Stimulated activated naive CD8-positive, alpha-beta T cell treated with anti-CD3 and anti-CD28 coated beads, Interleukin-15, Interleukin-2, amounts not matched to agents 100 ng/mL and 50 ng/mL, for 24 hours (primary cell): Measurements from ENCODE around the gene TNNI2.

Experiments
- H3K27ac Mint-ChIP-seq: one replicate; pipeline ENCODE4 v1.8.0; 2021; ENCODE audit warnings: mild to moderate bottlenecking, mixed read lengths
- H3K27me3 Mint-ChIP-seq: one replicate; pipeline ENCODE4 v1.8.0; 2021; ENCODE audit warnings: mixed read lengths
- H3K36me3 Mint-ChIP-seq: one replicate; pipeline ENCODE4 v1.8.0; 2021; ENCODE audit warnings: low read depth, mixed read lengths
- H3K4me1 Mint-ChIP-seq: one replicate; pipeline ENCODE4 v1.8.0; 2021; ENCODE audit warnings: low read depth, mixed read lengths
- H3K4me3 Mint-ChIP-seq: one replicate; pipeline ENCODE4 v1.8.0; 2021; ENCODE audit warnings: mild to moderate bottlenecking, mixed read lengths
- H3K9me3 Mint-ChIP-seq: one replicate; pipeline ENCODE4 v1.8.0; 2021; ENCODE audit warnings: mixed read lengths

Gene TNNI2

DNA sequence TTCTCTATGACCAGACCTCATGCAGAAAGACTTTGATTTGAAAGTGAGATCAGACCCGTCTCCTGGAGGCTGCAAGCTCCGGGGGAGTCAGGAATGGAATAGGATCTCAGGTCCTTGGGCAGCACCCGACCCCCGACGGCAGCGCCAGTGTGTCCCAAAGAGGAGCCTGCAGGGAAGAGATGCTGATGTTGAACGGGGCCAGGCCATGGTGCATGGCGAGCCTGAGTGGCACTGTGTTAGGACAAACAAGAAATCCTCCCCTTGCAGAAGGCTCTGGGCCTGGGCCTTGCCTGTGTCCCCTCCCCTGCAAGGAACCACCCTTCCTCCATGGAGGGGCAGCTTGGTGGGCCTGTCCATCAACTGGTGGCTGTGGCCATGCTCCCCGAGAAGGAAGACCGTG is 24.1 kb upstream of the TNNI2 start:
- H3K36me3 Mint-ChIP-seq: no peaks in the 10 kb centered on the region
- no peaks in the 10 kb centered on the region for H3K9me3 Mint-ChIP-seq
- H3K4me1 Mint-ChIP-seq: no peaks in the 10 kb centered on the region
- peaks cover 3% of the 10 kb centered on the region for H3K27me3 Mint-ChIP-seq
- no peak overlapping the region for H3K4me3 Mint-ChIP-seq
- H3K27ac Mint-ChIP-seq: no peak overlapping the region

DNA sequence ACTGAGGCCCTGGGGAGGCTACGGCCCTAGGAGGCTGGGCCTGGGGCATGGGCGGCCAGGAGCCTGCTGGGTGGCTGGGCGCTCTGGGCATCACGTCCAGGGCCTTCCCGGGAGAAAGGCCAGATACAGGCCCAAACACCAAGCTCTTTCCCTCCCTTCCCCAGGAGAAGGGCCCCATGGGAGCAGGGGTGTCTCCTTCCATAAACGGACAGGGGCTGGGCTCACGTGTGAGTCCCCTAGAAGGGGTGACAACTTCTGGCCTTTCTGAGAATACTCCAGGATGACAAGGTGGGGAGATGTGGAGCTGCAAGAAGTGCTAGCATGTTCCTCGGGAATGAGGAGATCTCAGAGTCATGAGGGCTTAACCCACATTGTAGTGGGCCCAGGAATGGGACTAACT is 23.5 kb upstream of the TNNI2 start:
- no peaks in the 10 kb centered on the region for H3K9me3 Mint-ChIP-seq
- no peaks in the 10 kb centered on the region for H3K36me3 Mint-ChIP-seq
- H3K27ac Mint-ChIP-seq: no peak overlapping the region
- no peaks in the 10 kb centered on the region for H3K4me1 Mint-ChIP-seq
- H3K4me3 Mint-ChIP-seq: no peak overlapping the region
- H3K27me3 Mint-ChIP-seq: peaks cover 6% of the 10 kb centered on the region

DNA sequence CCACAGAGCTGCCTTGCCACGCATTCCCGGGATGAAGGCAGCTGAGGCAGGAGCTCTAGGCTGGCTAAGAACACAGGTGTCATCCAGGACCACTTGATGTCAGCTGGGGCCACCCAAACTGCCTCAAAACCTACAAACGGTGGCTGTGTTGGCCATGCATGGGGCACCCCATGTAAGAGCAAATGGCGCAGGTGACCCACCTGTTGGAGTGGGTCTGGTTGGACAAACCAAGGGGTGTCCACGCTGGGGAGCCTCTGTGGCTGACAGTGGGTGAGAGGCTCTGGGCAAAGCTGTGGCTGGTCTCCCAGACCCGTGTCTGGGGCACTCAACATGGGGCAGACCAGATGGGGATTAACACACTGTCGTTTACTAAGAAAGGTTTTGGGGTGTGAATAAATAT is 23.0 kb upstream of the TNNI2 start:
- Mint-ChIP-seq H3K9me3 (no peaks in the 10 kb centered on the region), H3K4me1 (no peaks in the 10 kb centered on the region), H3K27ac (no peak overlapping the region), H3K27me3 (peaks cover 8% of the 10 kb centered on the region), H3K36me3 (no peaks in the 10 kb centered on the region), H3K4me3 (no peak overlapping the region)

DNA sequence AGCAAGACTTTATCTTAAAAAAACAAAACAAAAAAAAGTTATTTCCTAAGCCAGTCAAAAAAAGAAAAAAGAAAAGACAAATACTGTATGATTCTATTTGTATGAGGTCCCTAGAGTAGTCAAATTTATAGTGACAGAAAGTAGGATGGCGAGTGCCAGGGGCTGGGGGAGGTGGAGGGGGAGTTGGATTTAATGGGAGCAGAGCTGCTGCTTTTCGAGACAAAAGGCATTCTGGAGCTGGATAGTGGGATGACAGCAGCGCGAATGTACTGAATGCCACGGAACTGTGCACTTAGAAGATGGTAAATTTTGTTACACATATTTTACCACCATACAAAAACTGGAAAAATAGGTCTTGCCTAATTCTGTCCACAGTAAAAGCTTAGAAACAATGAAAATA is 21.8 kb upstream of the TNNI2 start:
- Mint-ChIP-seq H3K36me3 (no peaks in the 10 kb centered on the region), H3K4me3 (no peak overlapping the region), H3K27me3 (peaks cover 8% of the 10 kb centered on the region), H3K4me1 (no peaks in the 10 kb centered on the region), H3K9me3 (no peaks in the 10 kb centered on the region), H3K27ac (no peak overlapping the region)

DNA sequence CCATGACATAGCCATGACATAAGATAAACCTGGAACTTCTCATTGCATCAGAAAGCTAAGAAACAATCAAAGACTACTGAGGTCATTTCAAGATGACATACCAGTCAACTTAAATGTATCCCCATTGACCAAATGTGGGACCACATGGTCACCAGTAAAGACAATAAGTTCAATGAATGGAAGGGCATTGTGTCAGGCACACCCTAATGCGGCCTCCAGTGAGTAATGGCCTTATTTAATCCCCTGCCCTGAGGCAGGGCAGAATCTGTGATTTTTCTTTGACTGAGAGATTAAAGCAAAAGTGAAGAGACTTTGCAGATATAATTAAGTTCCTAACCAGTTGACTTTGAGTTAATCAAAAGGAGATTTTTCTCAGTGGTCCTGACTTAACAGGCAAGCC is 21.3 kb upstream of the TNNI2 start:
- Mint-ChIP-seq H3K27ac (no peak overlapping the region), H3K4me3 (no peak overlapping the region), H3K4me1 (no peaks in the 10 kb centered on the region), H3K9me3 (no peaks in the 10 kb centered on the region), H3K27me3 (peaks cover 4% of the 10 kb centered on the region), H3K36me3 (no peaks in the 10 kb centered on the region)

DNA sequence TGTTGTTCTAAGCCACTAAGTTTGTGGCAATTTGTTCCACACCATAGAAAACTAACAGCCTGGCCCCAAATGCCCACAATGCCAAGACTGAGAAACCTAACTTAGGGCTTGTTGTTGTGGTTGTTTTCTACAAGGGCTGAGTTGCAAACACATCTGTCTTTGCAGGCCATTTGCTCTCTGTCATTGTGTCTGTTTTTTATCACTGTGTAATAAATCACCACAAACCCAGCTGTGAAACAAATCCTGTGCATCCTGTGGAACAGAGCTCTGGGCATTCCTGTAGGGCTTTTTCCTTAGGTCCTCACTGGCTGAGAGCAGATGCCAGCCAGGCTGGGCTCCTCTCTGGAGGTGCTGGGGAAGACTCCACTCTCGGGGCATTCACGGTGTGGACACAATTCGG is 19.7 kb upstream of the TNNI2 start:
- Mint-ChIP-seq H3K4me3 (no peak overlapping the region), H3K4me1 (no peaks in the 10 kb centered on the region), H3K27me3 (peaks cover 4% of the 10 kb centered on the region), H3K27ac (no peak overlapping the region), H3K36me3 (no peaks in the 10 kb centered on the region), H3K9me3 (no peaks in the 10 kb centered on the region)

DNA sequence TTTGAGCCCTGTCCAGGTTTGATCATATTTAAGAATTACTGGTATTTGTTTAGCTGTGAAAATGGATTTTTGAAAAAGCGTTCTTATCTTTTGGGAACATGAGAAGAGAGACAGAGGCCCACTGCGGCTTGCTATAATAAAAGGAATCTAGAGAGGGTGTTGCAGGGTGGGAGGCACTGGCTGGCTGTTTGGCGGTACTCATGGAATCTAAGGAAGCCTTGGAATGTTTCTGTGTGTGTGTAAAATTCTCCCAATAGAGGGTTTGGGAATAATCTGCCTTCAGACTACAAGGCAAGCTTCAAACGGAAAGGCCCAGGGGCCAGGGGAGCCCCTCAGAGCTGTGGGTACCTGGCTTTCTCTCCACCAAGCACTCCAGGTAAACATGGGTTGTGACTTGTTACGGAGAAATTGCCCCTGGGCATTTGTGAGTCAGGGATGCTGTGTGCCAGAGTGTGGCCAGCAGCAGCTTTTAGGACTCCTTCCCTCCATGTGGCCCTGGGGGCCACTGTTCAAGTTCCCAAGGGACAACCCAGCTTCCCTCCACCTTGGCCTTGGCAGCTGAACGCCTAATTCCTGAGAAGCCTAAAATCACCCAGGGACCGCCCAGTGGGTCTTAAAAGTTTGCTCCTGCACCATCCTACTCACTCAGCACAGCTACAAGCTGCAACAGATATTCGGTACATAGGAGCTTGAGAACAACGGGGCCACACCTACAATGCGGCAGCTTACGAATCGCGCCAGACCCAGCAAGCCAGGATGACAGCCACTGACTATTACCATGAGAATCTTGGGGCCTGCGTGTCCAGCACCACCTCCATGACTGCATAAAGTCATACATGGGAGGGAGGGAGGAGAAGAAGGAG is 18.1 kb upstream of the TNNI2 start:
- Mint-ChIP-seq H3K36me3 (no peaks in the 10 kb centered on the region), H3K9me3 (no peaks in the 10 kb centered on the region), H3K27ac (no peak overlapping the region), H3K4me1 (no peaks in the 10 kb centered on the region), H3K4me3 (no peak overlapping the region), H3K27me3 (peaks cover 4% of the 10 kb centered on the region)

DNA sequence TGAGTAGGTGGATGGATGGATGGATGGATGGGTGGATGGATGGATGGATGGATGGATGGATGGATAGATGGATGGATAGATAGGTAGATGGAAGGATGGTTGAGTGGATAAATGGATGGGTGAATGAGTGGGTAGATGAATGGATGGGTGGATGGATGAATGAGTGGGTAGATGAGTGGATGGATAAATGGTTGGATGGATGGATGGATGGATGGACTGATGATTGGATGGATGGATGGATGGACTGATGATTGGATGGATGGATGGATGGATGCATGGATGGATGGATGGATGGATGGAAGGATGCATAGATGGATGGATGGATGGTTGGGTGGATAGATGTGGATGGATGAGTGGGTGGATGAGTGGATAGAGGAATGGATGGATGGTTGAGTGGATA is 17.2 kb upstream of the TNNI2 start:
- Mint-ChIP-seq H3K4me3 (no peak overlapping the region), H3K27me3 (peaks cover 4% of the 10 kb centered on the region), H3K9me3 (no peaks in the 10 kb centered on the region)

DNA sequence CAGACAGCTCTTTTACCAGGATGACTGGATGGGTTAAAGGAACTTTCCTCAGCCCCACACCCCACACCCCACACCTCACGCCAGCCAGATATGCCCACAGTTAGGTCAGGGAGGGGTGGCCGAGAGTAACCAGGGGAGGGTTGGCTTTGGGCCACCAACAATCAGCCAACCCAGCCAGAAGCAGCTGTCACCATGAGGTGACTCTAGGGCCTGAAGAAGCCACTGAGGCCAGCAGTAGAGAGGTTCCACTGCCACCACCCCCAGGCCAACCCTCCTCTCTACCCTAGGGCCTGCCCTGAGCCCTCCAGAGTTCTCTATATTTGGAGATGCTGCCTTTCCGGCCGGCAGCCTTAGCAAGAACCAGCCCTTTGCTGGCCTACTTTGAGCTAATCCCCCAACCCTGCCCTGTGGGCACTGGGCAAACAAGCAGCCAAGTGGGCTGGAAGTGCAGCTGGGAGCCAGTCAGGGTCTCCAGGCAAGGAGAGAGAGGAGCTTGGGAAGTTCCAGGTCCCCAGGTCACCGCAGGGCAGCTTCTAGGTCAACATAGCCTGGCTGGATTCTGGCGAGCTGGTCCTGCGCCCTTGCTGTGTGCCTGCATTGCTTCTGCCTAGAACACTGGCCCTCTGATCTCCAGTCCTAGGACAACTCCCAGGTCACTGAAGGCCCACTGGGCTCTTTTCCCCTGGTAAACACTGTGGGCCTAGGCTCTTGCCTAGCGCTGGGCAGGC is 16.0 kb upstream of the TNNI2 start:
- H3K9me3 Mint-ChIP-seq: no peaks in the 10 kb centered on the region
- H3K36me3 Mint-ChIP-seq: no peaks in the 10 kb centered on the region
- no peaks in the 10 kb centered on the region for H3K4me1 Mint-ChIP-seq
- H3K27me3 Mint-ChIP-seq: peaks cover 4% of the 10 kb centered on the region
- H3K4me3 Mint-ChIP-seq: no peak overlapping the region
- H3K27ac Mint-ChIP-seq: no peak overlapping the region

More for the DNA sequence above, 17.2 kb upstream of the TNNI2 start:
- H3K36me3 Mint-ChIP-seq: no peaks in the 10 kb centered on the region
- H3K27ac Mint-ChIP-seq: no peak overlapping the region
- no peaks in the 10 kb centered on the region for H3K4me1 Mint-ChIP-seq

DNA sequence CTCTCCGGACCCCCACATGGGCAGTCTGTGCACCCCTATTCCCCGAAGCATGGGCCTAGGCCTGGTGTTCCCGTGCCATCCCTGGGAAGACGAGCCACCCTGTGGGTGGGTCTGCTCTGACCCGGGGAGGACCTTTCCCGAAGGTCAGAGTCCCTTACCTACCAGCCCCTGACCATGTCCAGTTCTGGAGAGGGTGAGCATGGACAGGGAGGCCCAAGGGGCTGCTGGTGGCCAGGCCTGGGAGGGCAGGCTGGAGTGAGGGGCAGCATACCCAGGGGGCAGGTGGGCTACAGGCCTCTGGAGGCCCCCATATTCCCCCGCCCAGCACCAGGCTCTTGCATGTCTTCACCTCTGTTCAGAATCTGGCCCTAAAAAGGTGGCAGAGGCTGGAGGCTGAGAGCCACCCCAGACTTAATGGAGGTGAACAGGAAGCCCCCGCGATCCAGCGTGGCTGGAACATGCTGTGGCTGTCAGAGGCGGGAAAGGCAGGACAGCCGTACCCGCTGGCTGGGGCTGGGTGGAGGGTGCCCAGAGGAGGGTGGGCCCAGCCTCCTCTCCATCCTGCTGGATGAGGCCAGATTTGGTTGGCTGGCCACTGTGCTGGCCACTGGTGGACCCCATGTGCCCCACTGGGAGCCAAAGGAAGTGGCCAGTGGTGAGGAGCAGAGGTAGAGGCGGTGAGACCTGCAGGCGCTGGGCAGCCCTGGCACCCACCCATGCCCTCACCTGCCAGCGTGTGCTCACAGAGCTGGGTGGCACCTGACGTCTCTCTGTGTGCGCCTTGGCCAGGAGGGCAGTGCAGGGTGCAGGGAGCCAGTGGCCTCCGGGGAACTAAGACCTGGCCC is 15.2 kb upstream of the TNNI2 start:
- H3K27ac Mint-ChIP-seq: no peak overlapping the region
- H3K4me3 Mint-ChIP-seq: no peak overlapping the region
- H3K27me3 Mint-ChIP-seq: peaks cover 4% of the 10 kb centered on the region
- no peaks in the 10 kb centered on the region for H3K9me3 Mint-ChIP-seq
- H3K4me1 Mint-ChIP-seq: no peaks in the 10 kb centered on the region
- no peaks in the 10 kb centered on the region for H3K36me3 Mint-ChIP-seq

DNA sequence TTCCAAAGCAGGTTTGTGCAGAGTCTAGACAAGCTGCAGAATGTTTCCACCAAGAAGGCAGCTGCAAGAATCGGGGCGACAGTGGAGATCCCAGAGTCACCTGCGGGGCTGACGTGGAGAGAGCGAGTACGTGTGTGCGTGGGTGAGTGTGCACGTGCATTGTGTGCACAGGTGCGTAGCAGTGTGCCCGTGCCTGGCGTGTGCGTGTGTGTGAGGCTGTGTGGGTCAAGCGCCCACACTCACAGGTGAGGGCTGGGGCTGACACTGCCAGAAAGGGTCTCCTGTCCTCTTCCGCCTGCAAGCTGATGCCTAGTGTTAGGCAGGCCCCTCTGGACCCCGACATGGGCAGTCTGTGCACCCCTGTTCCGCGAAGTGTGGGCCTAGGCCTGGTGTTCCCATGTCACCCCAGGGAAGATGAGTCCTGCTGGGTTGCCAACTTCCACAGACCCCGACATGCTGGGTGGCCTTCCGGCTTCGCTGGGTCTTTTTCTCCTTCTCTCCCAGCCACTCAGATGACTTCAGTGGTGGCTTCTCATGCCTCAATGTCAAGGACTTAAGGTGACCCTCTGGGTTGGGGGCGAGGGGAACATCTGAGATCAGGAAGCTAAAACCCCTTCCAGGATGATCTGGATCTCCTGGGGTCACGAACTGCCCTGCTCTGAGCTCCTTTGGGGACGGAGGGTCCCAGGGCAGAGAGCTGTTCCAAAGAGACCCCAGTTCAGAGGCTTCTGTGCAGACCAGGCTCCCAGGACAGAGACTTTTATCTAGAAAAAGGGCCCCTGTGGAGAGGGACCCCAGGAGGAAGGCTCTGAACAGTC is 14.4 kb upstream of the TNNI2 start:
- Mint-ChIP-seq H3K36me3 (no peaks in the 10 kb centered on the region), H3K27ac (no peak overlapping the region), H3K27me3 (peaks cover 4% of the 10 kb centered on the region), H3K4me1 (no peaks in the 10 kb centered on the region), H3K9me3 (no peaks in the 10 kb centered on the region), H3K4me3 (no peak overlapping the region)

DNA sequence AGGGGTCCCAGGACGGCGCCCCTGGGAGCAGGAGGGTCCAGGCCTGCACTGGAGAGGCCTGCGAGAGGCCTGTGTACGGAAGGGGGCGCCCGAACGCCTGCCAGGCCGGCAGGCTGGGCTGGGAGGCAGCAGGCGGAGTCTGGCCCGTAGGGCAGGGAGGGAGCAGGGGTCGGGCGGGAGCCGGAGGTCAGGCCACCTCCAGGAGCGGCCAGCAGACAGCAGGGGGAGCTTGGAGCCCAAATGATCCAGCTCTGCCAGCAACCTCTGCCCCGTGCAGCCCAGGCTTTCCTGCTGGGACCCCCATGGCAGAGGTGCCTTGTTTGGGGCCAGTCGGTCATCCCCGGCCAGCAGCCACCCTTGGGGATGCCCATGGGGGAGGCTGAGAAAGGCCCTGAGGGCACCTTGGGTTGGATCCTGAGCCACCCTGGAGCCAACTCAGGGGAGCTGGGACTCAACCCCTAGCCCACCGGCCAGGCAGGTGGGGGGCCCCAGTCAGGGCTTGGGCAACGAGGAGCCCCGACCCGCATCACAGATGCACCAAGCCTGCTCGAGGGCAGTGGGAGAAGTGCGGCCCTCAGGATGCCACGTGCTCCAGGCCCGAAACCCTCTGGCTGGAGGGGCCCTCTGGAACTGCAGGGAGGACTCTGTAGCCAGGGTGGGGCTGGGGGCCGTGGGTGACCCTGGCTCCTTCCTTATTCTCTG is 13.6 kb upstream of the TNNI2 start:
- H3K36me3 Mint-ChIP-seq: no peaks in the 10 kb centered on the region
- peaks cover 3% of the 10 kb centered on the region for H3K27me3 Mint-ChIP-seq
- no peaks in the 10 kb centered on the region for H3K9me3 Mint-ChIP-seq
- no peak overlapping the region for H3K4me3 Mint-ChIP-seq
- H3K27ac Mint-ChIP-seq: no peak overlapping the region
- no peaks in the 10 kb centered on the region for H3K4me1 Mint-ChIP-seq

DNA sequence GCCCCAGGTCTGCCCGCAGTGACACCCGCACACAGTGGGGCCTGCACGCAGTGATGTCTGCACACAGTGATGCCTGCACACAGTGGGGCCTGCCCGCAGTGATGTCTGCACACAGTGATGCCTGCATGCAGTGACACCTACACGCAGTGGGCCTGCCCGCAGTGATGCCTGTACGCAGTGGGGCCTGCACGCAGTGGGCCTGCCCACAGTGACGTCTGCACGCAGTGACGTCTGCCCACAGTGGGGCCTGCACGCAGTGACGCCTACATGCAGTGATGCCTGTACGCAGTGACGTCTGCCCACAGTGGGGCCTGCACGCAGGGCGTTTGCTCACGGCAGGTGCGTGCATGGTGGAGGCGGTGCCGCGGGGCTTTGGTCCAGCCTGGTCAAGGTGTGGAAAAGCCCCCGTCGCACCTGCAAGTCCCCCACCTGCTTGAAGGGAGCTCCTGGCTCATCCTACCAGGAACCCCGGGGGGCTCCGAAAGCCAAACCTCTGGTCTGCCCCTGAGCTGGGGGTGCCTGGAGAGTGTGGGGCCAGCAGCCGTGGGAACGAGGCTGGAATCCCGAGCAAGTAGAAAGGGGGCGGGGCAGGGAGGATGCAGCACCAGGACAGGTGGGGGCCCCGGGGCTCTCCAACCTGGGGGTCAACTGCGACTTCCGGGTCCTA is 12.9 kb upstream of the TNNI2 start:
- Mint-ChIP-seq H3K36me3 (no peaks in the 10 kb centered on the region), H3K9me3 (no peaks in the 10 kb centered on the region), H3K4me1 (no peaks in the 10 kb centered on the region), H3K27ac (no peak overlapping the region), H3K4me3 (no peak overlapping the region), H3K27me3 (no peaks in the 10 kb centered on the region)
